HepG2 (cell line): ENCODE measurements around the gene ZNF530. TPM values are rescaled to one million over a fixed set of nuclear protein-coding genes. Genes with fewer than 3 reads are reported as not detected.

Experiments used
- FOXM1 ChIP-seq: sonication (generic); formaldehyde crosslinking; IDR thresholded peaks from 2 replicates; pipeline ENCODE4 v1.5.0; 2020; ENCODE audit warnings: missing genetic modification reagents
- HDAC6 ChIP-seq: fragments of 200-600 bp; sonication (generic); IDR thresholded peaks from 2 replicates; pipeline ENCODE4 v1.7.0; 2017; ENCODE audit warnings: mild to moderate bottlenecking, antibody characterized with exemption, low read length, low read depth
- IKZF1 ChIP-seq: fragments of 450-650 bp; IDR thresholded peaks from 2 replicates; pipeline ENCODE4 v1.7.1; 2016
- JUND ChIP-seq: sonication (generic); formaldehyde crosslinking; IDR thresholded peaks from 2 replicates; pipeline ENCODE4 v1.8.0; 2022; ENCODE audit warnings: mild to moderate bottlenecking, missing genetic modification reagents
- NFE2L1 ChIP-seq: sonication (generic); formaldehyde crosslinking; IDR thresholded peaks from 2 replicates; pipeline ENCODE4 v1.4.0; 2020; ENCODE audit warnings: missing genetic modification reagents, mild to moderate bottlenecking, borderline replicate concordance
- NRL ChIP-seq: sonication (generic); formaldehyde crosslinking; IDR thresholded peaks from 2 replicates; pipeline ENCODE4 v1.5.0; 2020; ENCODE audit warnings: missing genetic modification reagents, mild to moderate bottlenecking, moderate library complexity, borderline replicate concordance
- PHF21A ChIP-seq: sonication (generic); formaldehyde crosslinking; IDR thresholded peaks from 2 replicates; pipeline ENCODE4 v1.5.0; 2020; ENCODE audit warnings: mild to moderate bottlenecking, missing genetic modification reagents
- RBM22 ChIP-seq: fragments of 200-400 bp; formaldehyde crosslinking; optimal IDR thresholded peaks from 2 replicates; pipeline ENCODE3; 2017; ENCODE audit warnings: mild to moderate bottlenecking, low read length, moderate library complexity
- SOX5 ChIP-seq: IDR thresholded peaks from 2 replicates; pipeline ENCODE4 v1.6.1; 2016; ENCODE audit warnings: borderline replicate concordance
- TGIF2 ChIP-seq: IDR thresholded peaks from 2 replicates; pipeline ENCODE4 v1.6.1; 2016; ENCODE audit warnings: control low read depth, missing compliant biosample characterization
- TSC22D2 ChIP-seq: sonication (generic); formaldehyde crosslinking; IDR thresholded peaks from 2 replicates; pipeline ENCODE4 v1.5.1; 2020; ENCODE audit warnings: missing genetic modification reagents, mild to moderate bottlenecking, borderline replicate concordance
- ZFP1 ChIP-seq: IDR thresholded peaks from 2 replicates; pipeline ENCODE4 v1.6.1; 2016
- ZNF335 ChIP-seq: sonication (generic); formaldehyde crosslinking; IDR thresholded peaks from 2 replicates; pipeline ENCODE4 v1.4.0; 2020; ENCODE audit warnings: missing genetic modification reagents
- ZNF75D ChIP-seq: sonication (generic); formaldehyde crosslinking; IDR thresholded peaks from 2 replicates; pipeline ENCODE4 v1.8.1; 2023; ENCODE audit warnings: missing genetic modification reagents, mild to moderate bottlenecking, borderline replicate concordance
- ZNF772 ChIP-seq: sonication (generic); formaldehyde crosslinking; IDR thresholded peaks from 2 replicates; pipeline ENCODE4 v1.5.0; 2020; ENCODE audit warnings: mild to moderate bottlenecking, missing genetic modification reagents
- ZSCAN29 ChIP-seq: sonication (generic); formaldehyde crosslinking; conservative IDR thresholded peaks from 2 replicates; pipeline ENCODE4 v1.4.0; 2020; ENCODE audit warnings: mild to moderate bottlenecking, missing genetic modification reagents
- polyA plus RNA-seq, 8 experiments: library from polyadenylated mRNA; depleted of rRNA in 3 of 8; stranded (reverse) in 7 of 8; unstranded in 1 of 8; fragments of >200 nt; fragmentation: Illumina TruSeq in 4 of 8; extraction: Trizol in 4 of 8; gene quantifications; 2 replicates each; pipeline versions ENCODE4 v1.2.1 to v1.2.3, GENCODE V29; 2011 to 2016; ENCODE audit warnings: low read depth in 4 of 8, missing spikeins in 1 of 8, mixed read lengths in 1 of 8; ENCODE audit not compliant: insufficient read depth in 1 of 8
- total RNA-seq, 5 experiments: library from RNA; depleted of rRNA; stranded (reverse); fragments of >200 nt; fragmentation: Illumina TruSeq; extraction: Trizol; gene quantifications; 2 replicates each; pipeline ENCODE4 v1.2.3, GENCODE V29; 2016; ENCODE audit warnings: low read depth in 1 of 5
- TF ChIP-seq, protein P1 (sequence below): sonication (generic); formaldehyde crosslinking; IDR thresholded peaks from 2 replicates; pipeline ENCODE4 v1.5.1; 2020; ENCODE audit warnings: missing genetic modification reagents, mild to moderate bottlenecking, borderline replicate concordance
- TF ChIP-seq, protein P2 (sequence below): sonication (generic); formaldehyde crosslinking; IDR thresholded peaks from 2 replicates; pipeline ENCODE4 v1.4.0; 2020; ENCODE audit warnings: missing genetic modification reagents, borderline replicate concordance
- TF ChIP-seq, protein P3 (sequence below): sonication (generic); formaldehyde crosslinking; IDR thresholded peaks from 2 replicates; pipeline ENCODE4 v1.4.0; 2020; ENCODE audit warnings: missing genetic modification reagents
- TF ChIP-seq, protein P4 (sequence below): sonication (generic); formaldehyde crosslinking; conservative IDR thresholded peaks from 2 replicates; pipeline ENCODE4 v1.8.0; 2022; ENCODE audit warnings: missing genetic modification reagents
- TF ChIP-seq, protein P5 (sequence below): fragments of 450-650 bp; IDR thresholded peaks from 2 replicates; pipeline ENCODE4 v1.6.1; 2017
- TF ChIP-seq, protein P6 (sequence below): sonication (generic); formaldehyde crosslinking; IDR thresholded peaks from 2 replicates; pipeline ENCODE4 v1.5.0; 2020; ENCODE audit warnings: mild to moderate bottlenecking, low read depth, missing genetic modification reagents, borderline replicate concordance

ZNF530 gene
- total and polyA plus RNA-seq, 2 of the 13 experiments (the other 11 are each of a cell fraction or from before 2014, with no cell fraction given): 1.1 to 7.8 TPM

DNA sequence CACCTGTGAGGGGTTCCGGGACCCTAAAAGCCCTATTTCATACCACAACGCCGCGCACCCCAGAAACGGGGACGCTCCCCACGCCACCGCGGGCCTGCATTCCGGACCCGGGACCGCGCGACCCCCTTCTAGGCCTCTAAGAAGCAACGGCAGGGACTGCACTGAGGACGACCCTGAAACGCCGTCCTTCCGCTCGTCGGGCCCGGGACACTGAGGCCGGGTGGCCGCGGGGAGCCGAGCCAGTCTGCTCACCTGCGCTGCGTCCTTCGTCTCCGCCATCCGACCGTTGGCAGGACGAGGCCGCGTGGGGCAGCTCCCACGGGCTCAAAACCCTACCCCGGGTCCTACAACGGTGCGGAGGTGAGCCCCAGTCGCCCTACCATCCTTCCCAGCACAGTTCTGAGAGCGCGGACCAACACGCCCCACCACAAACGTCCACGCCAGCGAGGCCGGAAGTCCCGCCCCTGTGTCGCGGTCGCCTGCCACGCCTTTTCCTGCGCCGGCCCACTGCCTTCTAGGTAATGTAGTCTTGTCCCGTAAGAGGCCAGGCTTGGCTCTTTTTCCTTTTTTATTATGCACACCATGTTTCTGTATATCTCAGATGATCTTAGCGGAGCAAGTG lies 40.2 kb upstream of the ZNF530 start, which contains the start of gene ZNF550 (continued):
- no peak for TF ChIP-seq SOX5
- TF ChIP-seq, protein P1, sequence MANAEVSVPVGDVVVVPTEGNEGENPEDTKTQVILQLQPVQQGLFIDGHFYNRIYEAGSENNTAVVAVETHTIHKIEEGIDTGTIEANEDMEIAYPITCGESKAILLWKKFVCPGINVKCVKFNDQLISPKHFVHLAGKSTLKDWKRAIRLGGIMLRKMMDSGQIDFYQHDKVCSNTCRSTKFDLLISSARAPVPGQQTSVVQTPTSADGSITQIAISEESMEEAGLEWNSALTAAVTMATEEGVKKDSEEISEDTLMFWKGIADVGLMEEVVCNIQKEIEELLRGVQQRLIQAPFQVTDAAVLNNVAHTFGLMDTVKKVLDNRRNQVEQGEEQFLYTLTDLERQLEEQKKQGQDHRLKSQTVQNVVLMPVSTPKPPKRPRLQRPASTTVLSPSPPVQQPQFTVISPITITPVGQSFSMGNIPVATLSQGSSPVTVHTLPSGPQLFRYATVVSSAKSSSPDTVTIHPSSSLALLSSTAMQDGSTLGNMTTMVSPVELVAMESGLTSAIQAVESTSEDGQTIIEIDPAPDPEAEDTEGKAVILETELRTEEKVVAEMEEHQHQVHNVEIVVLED (CRISPR knock-in tag): peak; percentile 92
- no peak for TF ChIP-seq RBM22
- TF ChIP-seq TSC22D2: no peak
- TF ChIP-seq, protein P2, sequence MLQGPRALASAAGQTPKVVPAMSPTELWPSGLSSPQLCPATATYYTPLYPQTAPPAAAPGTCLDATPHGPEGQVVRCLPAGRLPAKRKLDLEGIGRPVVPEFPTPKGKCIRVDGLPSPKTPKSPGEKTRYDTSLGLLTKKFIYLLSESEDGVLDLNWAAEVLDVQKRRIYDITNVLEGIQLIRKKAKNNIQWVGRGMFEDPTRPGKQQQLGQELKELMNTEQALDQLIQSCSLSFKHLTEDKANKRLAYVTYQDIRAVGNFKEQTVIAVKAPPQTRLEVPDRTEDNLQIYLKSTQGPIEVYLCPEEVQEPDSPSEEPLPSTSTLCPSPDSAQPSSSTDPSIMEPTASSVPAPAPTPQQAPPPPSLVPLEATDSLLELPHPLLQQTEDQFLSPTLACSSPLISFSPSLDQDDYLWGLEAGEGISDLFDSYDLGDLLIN: no peak
- no peak for TF ChIP-seq ZNF335 (CRISPR knock-in tag)
- TF ChIP-seq HDAC6: no peak
- TF ChIP-seq, protein P3, sequence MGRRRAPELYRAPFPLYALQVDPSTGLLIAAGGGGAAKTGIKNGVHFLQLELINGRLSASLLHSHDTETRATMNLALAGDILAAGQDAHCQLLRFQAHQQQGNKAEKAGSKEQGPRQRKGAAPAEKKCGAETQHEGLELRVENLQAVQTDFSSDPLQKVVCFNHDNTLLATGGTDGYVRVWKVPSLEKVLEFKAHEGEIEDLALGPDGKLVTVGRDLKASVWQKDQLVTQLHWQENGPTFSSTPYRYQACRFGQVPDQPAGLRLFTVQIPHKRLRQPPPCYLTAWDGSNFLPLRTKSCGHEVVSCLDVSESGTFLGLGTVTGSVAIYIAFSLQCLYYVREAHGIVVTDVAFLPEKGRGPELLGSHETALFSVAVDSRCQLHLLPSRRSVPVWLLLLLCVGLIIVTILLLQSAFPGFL: no peak
- no peak for TF ChIP-seq ZSCAN29 (CRISPR knock-in tag)
- no peak for TF ChIP-seq FOXM1 (CRISPR knock-in tag)
- TF ChIP-seq PHF21A (CRISPR knock-in tag): peak; percentile 20; the same call in 1 of the 2 replicates
- no peak for TF ChIP-seq IKZF1
- TF ChIP-seq JUND: no peak
- TF ChIP-seq ZFP1 (CRISPR knock-in tag): no peak
- TF ChIP-seq ZNF772 (CRISPR knock-in tag): 0 out of 2 replicates have a peak, but pooled peaks have one; percentile 53
- TF ChIP-seq NFE2L1 (CRISPR knock-in tag): no peak
- TF ChIP-seq, protein P4, sequence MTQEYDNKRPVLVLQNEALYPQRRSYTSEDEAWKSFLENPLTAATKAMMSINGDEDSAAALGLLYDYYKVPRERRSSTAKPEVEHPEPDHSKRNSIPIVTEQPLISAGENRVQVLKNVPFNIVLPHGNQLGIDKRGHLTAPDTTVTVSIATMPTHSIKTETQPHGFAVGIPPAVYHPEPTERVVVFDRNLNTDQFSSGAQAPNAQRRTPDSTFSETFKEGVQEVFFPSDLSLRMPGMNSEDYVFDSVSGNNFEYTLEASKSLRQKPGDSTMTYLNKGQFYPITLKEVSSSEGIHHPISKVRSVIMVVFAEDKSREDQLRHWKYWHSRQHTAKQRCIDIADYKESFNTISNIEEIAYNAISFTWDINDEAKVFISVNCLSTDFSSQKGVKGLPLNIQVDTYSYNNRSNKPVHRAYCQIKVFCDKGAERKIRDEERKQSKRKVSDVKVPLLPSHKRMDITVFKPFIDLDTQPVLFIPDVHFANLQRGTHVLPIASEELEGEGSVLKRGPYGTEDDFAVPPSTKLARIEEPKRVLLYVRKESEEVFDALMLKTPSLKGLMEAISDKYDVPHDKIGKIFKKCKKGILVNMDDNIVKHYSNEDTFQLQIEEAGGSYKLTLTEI: no peak
- TF ChIP-seq TGIF2 (CRISPR knock-in tag): no peak
- TF ChIP-seq, protein P5, sequence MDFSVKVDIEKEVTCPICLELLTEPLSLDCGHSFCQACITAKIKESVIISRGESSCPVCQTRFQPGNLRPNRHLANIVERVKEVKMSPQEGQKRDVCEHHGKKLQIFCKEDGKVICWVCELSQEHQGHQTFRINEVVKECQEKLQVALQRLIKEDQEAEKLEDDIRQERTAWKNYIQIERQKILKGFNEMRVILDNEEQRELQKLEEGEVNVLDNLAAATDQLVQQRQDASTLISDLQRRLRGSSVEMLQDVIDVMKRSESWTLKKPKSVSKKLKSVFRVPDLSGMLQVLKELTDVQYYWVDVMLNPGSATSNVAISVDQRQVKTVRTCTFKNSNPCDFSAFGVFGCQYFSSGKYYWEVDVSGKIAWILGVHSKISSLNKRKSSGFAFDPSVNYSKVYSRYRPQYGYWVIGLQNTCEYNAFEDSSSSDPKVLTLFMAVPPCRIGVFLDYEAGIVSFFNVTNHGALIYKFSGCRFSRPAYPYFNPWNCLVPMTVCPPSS: no peak
- TF ChIP-seq, protein P6, sequence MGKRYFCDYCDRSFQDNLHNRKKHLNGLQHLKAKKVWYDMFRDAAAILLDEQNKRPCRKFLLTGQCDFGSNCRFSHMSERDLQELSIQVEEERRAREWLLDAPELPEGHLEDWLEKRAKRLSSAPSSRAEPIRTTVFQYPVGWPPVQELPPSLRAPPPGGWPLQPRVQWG (CRISPR knock-in tag): no peak
- TF ChIP-seq NRL (CRISPR knock-in tag): no peak; the same call in 1 of the 2 replicates
- TF ChIP-seq ZNF75D: no peak
